Measurements from ENCODE around the gene MECP2.
"Not testable (repeated sequence)": the region's sequence is repeated elsewhere in the genome, so short reads cannot be mapped to it uniquely, and the experiment has no call there.

Gene MECP2

GRCh38 chrX:154097589-154098541, at the start of gene MECP2:
Gene MECP2, minus strand, starts transcription at chrX:154097717.
- DNase-seq: peak; percentile 85 to 87

GRCh38 chrX:154144010-154144409, 46.5 kb upstream of the MECP2 start, which contains the start of gene OPN1LW:
Gene OPN1LW, plus strand, starts transcription at chrX:154144243. Its CDS starts 41 bp downstream, at chrX:154144284.
- DNase-seq: not testable (repeated sequence)

GRCh38 chrX:154142950-154143745, 45.6 kb upstream of the MECP2 start:
- no peak for DNase-seq

- no peak for DNase-seq
Measured at GRCh38 chrX:154142386-154142785, 44.9 kb upstream of the MECP2 start.

- DNase-seq: no peak
Measured at GRCh38 chrX:154140742-154141141, 43.2 kb upstream of the MECP2 start.

GRCh38 chrX:154140206-154140605, 42.7 kb upstream of the MECP2 start:
- DNase-seq: no peak

GRCh38 chrX:154138857-154139256, 41.3 kb upstream of the MECP2 start:
- no peak for DNase-seq

GRCh38 chrX:154136627-154137161, 39.2 kb upstream of the MECP2 start:
- DNase-seq: peak; percentile 72 to 73

GRCh38 chrX:154135458-154136229, 38.1 kb upstream of the MECP2 start:
- peak in 1 of 2 donors; percentile 22 for DNase-seq

- no peak for DNase-seq
Measured at GRCh38 chrX:154132366-154132765, 34.8 kb upstream of the MECP2 start.

GRCh38 chrX:154131955-154132354, 34.4 kb upstream of the MECP2 start:
- no peak for DNase-seq

- DNase-seq: no peak
Measured at GRCh38 chrX:154126101-154126500, 28.6 kb upstream of the MECP2 start.

GRCh38 chrX:154125391-154126040, 28.0 kb upstream of the MECP2 start:
- DNase-seq: no peak

- peak; percentile 8 to 26 for DNase-seq
Measured at GRCh38 chrX:154123241-154124219, 26.0 kb upstream of the MECP2 start.

GRCh38 chrX:154121961-154122360, 24.4 kb upstream of the MECP2 start:
- no peak for DNase-seq

- no peak for DNase-seq
Measured at GRCh38 chrX:154121207-154121606, 23.7 kb upstream of the MECP2 start.

GRCh38 chrX:154120567-154120966, 23.1 kb upstream of the MECP2 start:
- no peak for DNase-seq

GRCh38 chrX:154117566-154117965, 20.0 kb upstream of the MECP2 start:
- no peak for DNase-seq

- no peak for DNase-seq
Measured at GRCh38 chrX:154116426-154117211, 19.1 kb upstream of the MECP2 start.

GRCh38 chrX:154115750-154116149, 18.2 kb upstream of the MECP2 start:
- no peak for DNase-seq

Data from stimulated activated CD4-positive, alpha-beta T cell treated with anti-CD3 and anti-CD28 coated beads, Interleukin-2, amount 100 ng/mL, for 24 hours (primary cell).